ENCODE results near the gene DISP3.

DNA sequence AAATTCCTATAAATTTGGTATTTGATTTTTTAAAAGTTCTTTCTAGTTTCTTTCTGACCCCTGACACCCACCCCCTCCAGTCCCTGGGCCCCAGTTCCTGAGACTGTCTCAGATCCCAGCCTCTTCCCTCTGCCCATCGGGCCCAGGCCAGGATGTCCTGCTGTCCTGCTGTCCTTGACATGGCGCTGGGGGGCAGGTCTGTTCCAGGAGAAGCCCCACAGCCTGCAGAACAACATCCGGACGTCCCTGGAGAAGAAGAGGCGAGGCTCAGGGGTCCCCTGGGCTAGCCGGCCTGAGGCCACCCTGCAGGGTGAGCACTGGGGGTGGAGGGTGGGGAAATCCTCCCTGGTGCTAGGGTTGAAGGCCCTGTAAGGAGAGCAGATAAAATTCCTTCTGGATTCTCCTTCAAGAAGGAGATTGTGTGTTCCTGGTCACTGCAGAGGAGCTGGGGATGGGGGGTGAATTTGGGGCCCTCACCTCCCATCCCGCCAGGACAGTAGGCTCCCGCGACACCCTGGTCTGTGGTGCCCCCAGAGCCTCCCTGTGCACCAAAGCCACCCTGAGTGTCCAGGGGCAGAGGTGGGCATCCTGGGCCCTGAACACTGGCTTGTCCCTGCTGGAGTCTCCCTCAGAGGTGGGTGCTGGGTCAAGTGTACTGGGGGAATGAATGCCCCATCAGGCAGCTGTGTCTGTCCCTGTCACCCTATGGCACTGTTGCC is 45.0 kb downstream of the DISP3 start:
- TF ChIP-seq POLR2A (IDR thresholded peaks at IDR 0.05) = no peak
- no peak for TF ChIP-seq POLR2AphosphoS5 (IDR thresholded peaks at IDR 0.05)
